Activated T-cell treated with anti-CD3 and anti-CD28 coated beads, Interleukin-2, amount 50 U/mL, for 48 hours (primary cell): ENCODE measurements around the gene DYNC2H1.
"Not testable (repeated sequence)": the region's sequence is repeated elsewhere in the genome, so short reads cannot be mapped to it uniquely, and the experiment has no call there.

Experiments
- DNase-seq, 2 experiments: peaks; one replicate each; pipeline ENCODE4 v3.0.0-alpha.2; 2020

Gene DYNC2H1

GRCh38 chr11:103294516-103294915, 185.3 kb downstream of the DYNC2H1 start:
- no peak for DNase-seq

GRCh38 chr11:103295704-103296103, 186.5 kb downstream of the DYNC2H1 start:
- no peak for DNase-seq

- DNase-seq = no peak
Observed at GRCh38 chr11:103297900-103298299, 188.7 kb downstream of the DYNC2H1 start.

GRCh38 chr11:103315248-103315647, 206.0 kb downstream of the DYNC2H1 start:
- no peak for DNase-seq

- no peak for DNase-seq
Observed at GRCh38 chr11:103317118-103317517, 207.9 kb downstream of the DYNC2H1 start.

- DNase-seq = no peak
Observed at GRCh38 chr11:103322821-103323220, 213.6 kb downstream of the DYNC2H1 start.

- DNase-seq = no peak
Observed at GRCh38 chr11:103325686-103326069, 216.5 kb downstream of the DYNC2H1 start.

- peak in 1 of 2 experiments; percentile 23 for DNase-seq
Observed at GRCh38 chr11:103326070-103326794, 217.0 kb downstream of the DYNC2H1 start.

- DNase-seq = no peak
Observed at GRCh38 chr11:103327721-103328120, 218.5 kb downstream of the DYNC2H1 start.

GRCh38 chr11:103332409-103332808, 223.2 kb downstream of the DYNC2H1 start:
- no peak for DNase-seq

- no peak for DNase-seq
Observed at GRCh38 chr11:103338621-103339484, 229.6 kb downstream of the DYNC2H1 start.

- no peak for DNase-seq
Observed at GRCh38 chr11:103339485-103339857, 230.2 kb downstream of the DYNC2H1 start.

GRCh38 chr11:103340956-103341355, 231.7 kb downstream of the DYNC2H1 start:
- no peak for DNase-seq

- no peak for DNase-seq
Observed at GRCh38 chr11:103344886-103345285, 235.7 kb downstream of the DYNC2H1 start.

GRCh38 chr11:103349595-103349994, 240.4 kb downstream of the DYNC2H1 start:
- DNase-seq = no peak

GRCh38 chr11:103354656-103355055, 245.4 kb downstream of the DYNC2H1 start:
- DNase-seq = no peak

GRCh38 chr11:103358251-103358650, 249.0 kb downstream of the DYNC2H1 start:
- DNase-seq = no peak

- no peak for DNase-seq
Observed at GRCh38 chr11:103359216-103359615, 250.0 kb downstream of the DYNC2H1 start.

GRCh38 chr11:103364687-103365086, 255.5 kb downstream of the DYNC2H1 start:
- DNase-seq = no peak

GRCh38 chr11:103367650-103368049, 258.4 kb downstream of the DYNC2H1 start:
- DNase-seq = no peak

GRCh38 chr11:103368145-103368544, 258.9 kb downstream of the DYNC2H1 start:
- DNase-seq = no peak

- DNase-seq = no peak
Observed at GRCh38 chr11:103370076-103370475, 260.9 kb downstream of the DYNC2H1 start.

- no peak for DNase-seq
Observed at GRCh38 chr11:103372906-103373305, 263.7 kb downstream of the DYNC2H1 start.

- DNase-seq = not testable (repeated sequence)
Observed at GRCh38 chr11:103374227-103374626, 265.0 kb downstream of the DYNC2H1 start.
